GM12872 (cell line): ENCODE data around the gene ATG2A.

Source experiments
- CTCF ChIP-seq: IDR thresholded peaks from 3 replicates; pipeline ENCODE4 v1.5.1; 2011; ENCODE audit warnings: low read depth, mild to moderate bottlenecking, low read length, moderate library complexity; ENCODE audit not compliant: insufficient read depth

The ATG2A gene

GRCh38 chr11:64916775-64917662 lies at the start of gene ATG2A:
TSS of gene ATG2A (minus strand) at chr11:64917209. CDS start at chr11:64917135, 74 bp downstream.
- no peak for TF ChIP-seq CTCF

- TF ChIP-seq CTCF = no peak
These were observed 46.1 kb upstream of the ATG2A start for GRCh38 chr11:64963072-64963631.

GRCh38 chr11:64960719-64961118 lies 43.7 kb upstream of the ATG2A start:
- TF ChIP-seq CTCF = no peak

- TF ChIP-seq CTCF = no peak
These were observed 42.5 kb upstream of the ATG2A start for GRCh38 chr11:64959498-64959897.

- TF ChIP-seq CTCF = no peak
These were observed 37.2 kb upstream of the ATG2A start for GRCh38 chr11:64954201-64954600.

GRCh38 chr11:64951529-64951928 lies 34.5 kb upstream of the ATG2A start:
- no peak for TF ChIP-seq CTCF

- TF ChIP-seq CTCF = no peak
These were observed 30.3 kb upstream of the ATG2A start for GRCh38 chr11:64947208-64947814.
